SH-SY5Y (cell line): ENCODE measurements around the gene ABCB8.

ENCODE experiments used
- GATA2 ChIP-seq: IDR thresholded peaks from 2 replicates; pipeline ENCODE4 v1.6.1; 2011; ENCODE audit warnings: mild to moderate bottlenecking, low read depth, low read length
- GATA3 ChIP-seq: IDR thresholded peaks from 2 replicates; pipeline ENCODE4 v1.6.1; 2011; ENCODE audit warnings: low read depth, mild to moderate bottlenecking, low read length, moderate library complexity

DNA sequence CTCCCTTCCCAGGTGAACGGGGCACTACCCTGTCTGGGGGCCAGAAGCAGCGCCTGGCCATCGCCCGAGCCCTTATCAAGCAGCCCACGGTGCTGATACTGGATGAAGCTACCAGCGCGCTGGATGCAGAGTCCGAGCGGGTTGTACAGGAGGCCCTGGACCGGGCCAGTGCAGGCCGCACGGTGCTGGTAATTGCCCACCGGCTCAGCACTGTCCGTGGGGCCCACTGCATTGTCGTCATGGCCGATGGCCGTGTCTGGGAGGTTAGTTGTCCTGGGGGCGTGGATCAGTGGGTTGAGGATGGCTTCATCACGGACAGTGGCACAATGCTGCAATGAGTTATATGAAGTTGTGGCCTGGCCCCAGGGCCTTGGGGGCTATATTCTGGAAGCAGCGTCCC lies 15.7 kb downstream of the ABCB8 start:
- TF ChIP-seq GATA3 (no peak), GATA2 (no peak)
